Testis (tissue), 3 donors: ENCODE data around the gene SPTA1. TPM values are rescaled to one million over a fixed set of nuclear protein-coding genes. Genes with fewer than 3 reads are reported as not detected.
"Not testable (repeated sequence)": the region's sequence is repeated elsewhere in the genome, so short reads cannot be mapped to it uniquely, and the experiment has no call there.

Source experiments
- DNase-seq: peaks from one replicate; pipeline ENCODE4 v3.0.0-alpha.2; 2019
- H3K27ac ChIP-seq, 2 donors: fragments of 200-600 bp; sonication (generic); one replicate each; pipeline ENCODE4 v1.5.1; 2019
- H3K27me3 ChIP-seq: fragments of 200-600 bp; sonication (generic); one replicate; pipeline ENCODE4 v1.5.1; 2019
- H3K36me3 ChIP-seq: fragments of 200-600 bp; sonication (generic); one replicate; pipeline ENCODE4 v1.5.1; 2017; ENCODE audit warnings: low read depth; ENCODE audit errors: missing control alignments
- H3K4me1 ChIP-seq: fragments of 200-600 bp; sonication (generic); one replicate; pipeline ENCODE4 v1.5.1; 2019
- H3K4me3 ChIP-seq, 2 donors: fragments of 200-600 bp; sonication (generic); one replicate each; pipeline ENCODE4 v1.5.1; 2017 to 2019
- H3K9me3 ChIP-seq: fragments of 200-600 bp; sonication (generic); one replicate; pipeline ENCODE4 v1.5.1; 2017
- POLR2A ChIP-seq: fragments of 450-650 bp; IDR thresholded peaks from one replicate; pipeline ENCODE4 v1.6.1; 2017; ENCODE audit warnings: antibody characterized with exemption, mild to moderate bottlenecking, moderate library complexity
- WGBS, 2 donors: methylation state at CpG; one replicate each; pipeline ENCODE4 v1.1.5; 2018; 5-methylcytosine and 5-hydroxymethylcytosine counted together
- intact Hi-C: fragments of 100-400 bp; cut with DNase I; formaldehyde crosslinking; loops from one replicate; pipeline ENCODE4 v1.15.1; 2023; ENCODE audit warnings: low total_unique reads
- polyA plus RNA-seq: library from polyadenylated mRNA; stranded (reverse); fragments of 350-450 nt; fragmentation: Illumina TruSeq; extraction: RNeasy Lipid Tissue Mini Kit (QIAGEN cat#74804); gene quantifications from one replicate; pipeline ENCODE4 v1.2.3, GENCODE V29; 2014; ENCODE audit warnings: low read depth, low replicate concordance; ENCODE audit not compliant: insufficient read depth
- total RNA-seq, 2 donors: library from RNA; depleted of rRNA; stranded (reverse); fragments of >200 nt; gene quantifications; one replicate each; pipeline ENCODE4 v1.2.3, GENCODE V29; 2016
- TF ChIP-seq, protein P1 (sequence below), 3 experiments: fragments of 450-650 bp in 2 of 3; fragments of 200-600 bp in 1 of 3; sonication (generic) in 1 of 3; IDR thresholded peaks; one replicate each; pipeline ENCODE4 v1.5.1; 2016 to 2019; ENCODE audit warnings: antibody characterized with exemption in 3 of 3, mild to moderate bottlenecking in 2 of 3, moderate library complexity in 1 of 3

Gene SPTA1
- total and polyA plus RNA-seq, 3 donors from 2014 or later: 3.4 to 6.8 (median 4.2) TPM

DNA sequence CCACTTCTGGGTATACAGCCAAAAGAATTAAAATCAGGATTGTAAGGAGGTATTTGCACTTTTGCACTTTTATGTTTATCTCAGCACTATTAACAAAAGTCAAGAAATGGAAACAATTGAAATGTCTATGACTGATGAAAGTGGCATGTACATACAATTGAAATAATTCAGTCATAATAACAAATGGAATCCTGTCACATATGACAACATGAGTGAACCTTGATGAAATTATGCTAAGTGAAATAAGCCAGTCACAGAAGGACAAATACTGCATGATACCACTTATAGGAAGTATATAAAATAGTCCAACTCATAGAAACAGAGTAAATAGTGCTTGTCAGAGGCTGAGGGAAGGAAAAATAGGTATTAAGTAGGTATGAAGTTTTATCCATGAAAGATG is 3.4 kb upstream of the SPTA1 start:
- no peaks in the 10 kb centered on the region for H3K36me3 ChIP-seq
- no peaks in the 10 kb centered on the region for H3K27me3 ChIP-seq
- no peaks in the 10 kb centered on the region for H3K9me3 ChIP-seq
- intact Hi-C loops: no loop called here
- H3K4me3 ChIP-seq: no peak overlapping the region
- TF ChIP-seq, protein P1, sequence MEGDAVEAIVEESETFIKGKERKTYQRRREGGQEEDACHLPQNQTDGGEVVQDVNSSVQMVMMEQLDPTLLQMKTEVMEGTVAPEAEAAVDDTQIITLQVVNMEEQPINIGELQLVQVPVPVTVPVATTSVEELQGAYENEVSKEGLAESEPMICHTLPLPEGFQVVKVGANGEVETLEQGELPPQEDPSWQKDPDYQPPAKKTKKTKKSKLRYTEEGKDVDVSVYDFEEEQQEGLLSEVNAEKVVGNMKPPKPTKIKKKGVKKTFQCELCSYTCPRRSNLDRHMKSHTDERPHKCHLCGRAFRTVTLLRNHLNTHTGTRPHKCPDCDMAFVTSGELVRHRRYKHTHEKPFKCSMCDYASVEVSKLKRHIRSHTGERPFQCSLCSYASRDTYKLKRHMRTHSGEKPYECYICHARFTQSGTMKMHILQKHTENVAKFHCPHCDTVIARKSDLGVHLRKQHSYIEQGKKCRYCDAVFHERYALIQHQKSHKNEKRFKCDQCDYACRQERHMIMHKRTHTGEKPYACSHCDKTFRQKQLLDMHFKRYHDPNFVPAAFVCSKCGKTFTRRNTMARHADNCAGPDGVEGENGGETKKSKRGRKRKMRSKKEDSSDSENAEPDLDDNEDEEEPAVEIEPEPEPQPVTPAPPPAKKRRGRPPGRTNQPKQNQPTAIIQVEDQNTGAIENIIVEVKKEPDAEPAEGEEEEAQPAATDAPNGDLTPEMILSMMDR (IDR thresholded peaks at IDR 0.05): no peak
- TF ChIP-seq POLR2A: no peak
- DNase-seq: no peak
- H3K4me1 ChIP-seq: no peaks in the 10 kb centered on the region
- H3K27ac ChIP-seq: no peak overlapping the region

DNA sequence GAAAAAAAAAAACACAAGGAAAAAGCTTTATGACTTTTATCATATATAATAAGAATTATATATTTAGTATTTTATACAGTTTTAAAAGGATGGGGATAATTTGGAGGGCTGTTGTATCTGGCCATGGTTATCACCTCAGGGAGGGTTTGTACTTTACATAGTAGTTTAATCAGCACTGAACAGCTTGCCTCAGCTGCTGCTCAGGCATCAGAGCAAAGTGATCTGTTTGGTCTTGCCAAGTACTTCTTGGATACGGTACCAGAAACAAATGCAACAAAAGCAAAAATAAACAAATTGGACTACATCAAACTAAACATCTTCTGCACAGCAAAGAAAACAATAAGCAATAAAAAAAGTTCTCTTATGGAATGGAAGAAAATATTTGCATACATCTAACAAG is 2.6 kb upstream of the SPTA1 start:
- Histone ChIP-seq H3K4me3 (no peak overlapping the region), H3K27me3 (no peaks in the 10 kb centered on the region), H3K27ac (no peak overlapping the region), H3K36me3 (no peaks in the 10 kb centered on the region), H3K4me1 (no peaks in the 10 kb centered on the region), H3K9me3 (no peaks in the 10 kb centered on the region)
- intact Hi-C loops: no loop called here
- TF ChIP-seq, protein P1 (IDR thresholded peaks at IDR 0.05): no peak
- no peak for TF ChIP-seq POLR2A
- 35 to 48% methylated on average over 1 of the region's 1 CpG for WGBS, 2 donors
- no peak for DNase-seq

DNA sequence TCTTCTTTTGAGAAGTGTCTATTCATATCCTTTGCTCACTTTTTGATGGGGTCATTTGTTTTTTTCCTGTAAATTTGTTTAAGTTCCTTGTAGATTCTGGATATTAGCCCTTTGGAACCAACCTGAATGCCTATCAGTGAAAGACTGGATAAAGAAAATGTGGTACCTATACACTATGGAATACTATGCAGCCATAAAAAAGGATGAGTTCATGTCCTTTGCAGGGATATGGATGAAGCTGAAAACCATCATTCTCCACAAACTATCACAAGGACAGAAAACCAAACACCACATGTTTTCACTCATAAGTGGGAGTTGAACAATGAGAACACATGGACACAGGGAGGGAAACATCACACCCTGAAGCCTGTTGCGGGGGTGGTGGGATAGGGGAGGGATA is 1.8 kb upstream of the SPTA1 start:
- H3K27me3 ChIP-seq, H3K4me3 ChIP-seq, intact Hi-C loops, DNase-seq, H3K27ac ChIP-seq, H3K4me1 ChIP-seq, H3K9me3 ChIP-seq, H3K36me3 ChIP-seq: not testable (repeated sequence)
- 82 to 89% methylated on average over 1 of the region's 1 CpG for WGBS, 2 donors

DNA sequence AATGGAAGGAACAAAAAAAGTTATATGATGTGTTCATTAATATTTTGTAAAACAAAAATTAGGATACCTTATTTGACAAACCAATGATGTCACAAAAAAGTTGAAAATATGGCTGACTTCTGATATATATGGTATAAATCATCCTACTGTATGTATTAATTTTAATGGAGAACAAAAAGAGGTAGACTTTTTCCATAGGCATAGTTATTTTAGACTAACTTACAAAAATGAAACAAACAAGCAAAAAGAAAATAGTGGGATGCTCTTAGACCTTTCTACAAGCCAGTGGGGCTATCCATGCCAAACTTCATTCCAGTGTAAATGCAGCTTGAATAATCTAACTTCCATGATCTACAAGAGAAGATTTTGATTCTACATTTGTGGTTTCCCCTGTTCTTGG is 522 bp upstream of the SPTA1 start:
- H3K4me3 ChIP-seq: no peak overlapping the region
- no peak for DNase-seq
- H3K9me3 ChIP-seq: no peaks in the 10 kb centered on the region
- H3K27ac ChIP-seq: no peak overlapping the region
- no peaks in the 10 kb centered on the region for H3K36me3 ChIP-seq
- H3K27me3 ChIP-seq: no peaks in the 10 kb centered on the region
- intact Hi-C loops: no loop called here
- H3K4me1 ChIP-seq: no peaks in the 10 kb centered on the region
- TF ChIP-seq, protein P1 (IDR thresholded peaks at IDR 0.05): no peak
- no peak for TF ChIP-seq POLR2A

DNA sequence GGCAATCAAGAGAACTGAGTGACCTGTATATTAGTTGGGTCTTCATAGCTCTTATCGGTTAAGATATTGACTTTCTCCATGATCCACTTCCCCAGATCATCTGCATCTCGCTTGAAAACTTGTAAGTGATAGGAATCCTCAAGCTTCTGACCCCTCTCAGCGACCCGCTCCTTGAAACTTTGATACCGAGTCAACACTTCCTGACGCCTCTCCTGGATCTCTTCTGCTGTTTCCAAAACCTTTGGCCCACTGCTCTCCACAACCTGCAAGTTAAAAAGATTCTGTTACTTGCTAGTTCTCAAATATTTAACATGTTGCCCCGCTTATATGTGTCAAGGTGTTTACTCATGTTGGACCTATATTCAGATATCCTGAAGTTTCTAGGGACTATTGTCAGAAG is 1.4 kb downstream of the SPTA1 start:
- intact Hi-C loops: no loop called here
- no peak for DNase-seq
- Histone ChIP-seq H3K4me1 (no peaks in the 10 kb centered on the region), H3K27ac (no peak overlapping the region), H3K27me3 (no peaks in the 10 kb centered on the region), H3K36me3 (no peaks in the 10 kb centered on the region), H3K4me3 (no peak overlapping the region), H3K9me3 (no peaks in the 10 kb centered on the region)
- 79 to 80% methylated on average over 7 of the region's 7 CpGs for WGBS, 2 donors
- TF ChIP-seq, protein P1 (IDR thresholded peaks at IDR 0.05): no peak
- TF ChIP-seq POLR2A: no peak
